KMS-11 (cell line): ENCODE measurements around the gene FAM163A.
A peak's percentile ranks its signal among the peaks of the same experiment; 100 is the strongest.

Source experiments
- H2AFZ ChIP-seq: fragments of 200-600 bp; sonication (generic); 2 replicates; pipeline ENCODE4 v1.6.1; 2016; ENCODE audit warnings: antibody characterized with exemption, mixed run types, low read depth
- H3K27ac ChIP-seq: fragments of 200-600 bp; sonication (generic); 2 replicates; pipeline ENCODE4 v1.6.1; 2016; ENCODE audit warnings: mild to moderate bottlenecking, mixed run types
- H3K27me3 ChIP-seq: fragments of 200-600 bp; sonication (generic); 2 replicates; pipeline ENCODE4 v1.6.1; 2017; ENCODE audit warnings: mild to moderate bottlenecking, low read depth, mixed run types, moderate library complexity; ENCODE audit not compliant: insufficient read depth
- H3K36me3 ChIP-seq: fragments of 200-600 bp; sonication (generic); 2 replicates; pipeline ENCODE4 v1.6.1; 2017; ENCODE audit warnings: mild to moderate bottlenecking, mixed run types; ENCODE audit not compliant: insufficient read depth
- H3K4me1 ChIP-seq: fragments of 200-600 bp; sonication (generic); 2 replicates; pipeline ENCODE4 v1.6.1; 2016; ENCODE audit warnings: mild to moderate bottlenecking, low read depth, mixed run types; ENCODE audit not compliant: poor library complexity, severe bottlenecking
- H3K4me2 ChIP-seq: fragments of 200-600 bp; sonication (generic); 2 replicates; pipeline ENCODE4 v1.7.0; 2016; ENCODE audit warnings: mild to moderate bottlenecking, mixed run types
- H3K4me3 ChIP-seq: fragments of 200-600 bp; sonication (generic); IDR thresholded peaks from 2 replicates; pipeline ENCODE4 v1.6.1; 2017; ENCODE audit warnings: low read depth, low read length, mixed read lengths; ENCODE audit not compliant: insufficient read depth
- H3K79me2 ChIP-seq: fragments of 200-600 bp; sonication (generic); 2 replicates; pipeline ENCODE4 v1.6.1; 2016; ENCODE audit warnings: low read depth, mixed run types; ENCODE audit not compliant: insufficient read depth
- H3K9ac ChIP-seq: fragments of 200-600 bp; sonication (generic); 2 replicates; pipeline ENCODE4 v1.6.1; 2016; ENCODE audit warnings: mild to moderate bottlenecking, mixed run types
- H4K20me1 ChIP-seq: fragments of 200-600 bp; sonication (generic); 2 replicates; pipeline ENCODE4 v1.6.1; 2016; ENCODE audit warnings: mild to moderate bottlenecking, mixed run types; ENCODE audit not compliant: insufficient read depth
- CTCF ChIP-seq: fragments of 200-600 bp; sonication (generic); conservative IDR thresholded peaks from 2 replicates; pipeline ENCODE4 v1.6.1; 2017; ENCODE audit warnings: low read depth, mild to moderate bottlenecking, antibody characterized with exemption, low read length, moderate library complexity, mixed read lengths

FAM163A gene

GRCh38 chr1:179813626-179814545 lies 70.8 kb downstream of the FAM163A start:
- TF ChIP-seq CTCF, result no peak
- H3K27ac ChIP-seq, result no peak overlapping the region
- no peaks in the 10 kb centered on the region for H3K79me2 ChIP-seq
- no peaks in the 10 kb centered on the region for H3K27me3 ChIP-seq
- no peaks in the 10 kb centered on the region for H4K20me1 ChIP-seq
- no peaks in the 10 kb centered on the region for H3K36me3 ChIP-seq
- H3K9ac ChIP-seq, result no peak overlapping the region
- no peak overlapping the region for H3K4me2 ChIP-seq
- peaks cover 5% of the 10 kb centered on the region for H3K4me1 ChIP-seq
- H3K4me3 ChIP-seq, result no peak overlapping the region
- H2AFZ ChIP-seq, result peak overlapping the region; percentile 81

DNA sequence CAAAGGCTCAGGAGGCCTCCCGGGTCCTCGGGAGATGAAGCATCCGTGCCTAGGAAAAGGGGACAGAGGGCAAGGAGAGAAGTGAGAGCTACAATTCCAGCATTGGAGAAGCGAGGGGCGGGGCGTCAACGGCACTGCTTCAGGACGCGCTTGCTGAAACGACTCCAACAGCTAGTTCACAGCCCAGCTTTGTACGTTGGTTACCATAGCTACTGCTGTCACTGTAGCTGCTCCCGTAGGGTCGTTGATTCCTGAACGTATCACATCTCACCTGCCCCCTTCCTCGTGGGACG lies 71.4 kb downstream of the FAM163A start:
- H3K4me2 ChIP-seq, result peak overlapping the region; percentile 58; the same call in 1 of the 2 replicates
- no peaks in the 10 kb centered on the region for H4K20me1 ChIP-seq
- peak overlapping the region; percentile 81 for H2AFZ ChIP-seq
- peaks cover 5% of the 10 kb centered on the region for H3K4me1 ChIP-seq
- no peak overlapping the region for H3K27ac ChIP-seq
- no peak overlapping the region for H3K4me3 ChIP-seq
- no peak overlapping the region; the same call in 1 of the 2 replicates for H3K9ac ChIP-seq
- no peak for TF ChIP-seq CTCF
- H3K36me3 ChIP-seq, result no peaks in the 10 kb centered on the region
- H3K79me2 ChIP-seq, result no peaks in the 10 kb centered on the region
- no peaks in the 10 kb centered on the region for H3K27me3 ChIP-seq

DNA sequence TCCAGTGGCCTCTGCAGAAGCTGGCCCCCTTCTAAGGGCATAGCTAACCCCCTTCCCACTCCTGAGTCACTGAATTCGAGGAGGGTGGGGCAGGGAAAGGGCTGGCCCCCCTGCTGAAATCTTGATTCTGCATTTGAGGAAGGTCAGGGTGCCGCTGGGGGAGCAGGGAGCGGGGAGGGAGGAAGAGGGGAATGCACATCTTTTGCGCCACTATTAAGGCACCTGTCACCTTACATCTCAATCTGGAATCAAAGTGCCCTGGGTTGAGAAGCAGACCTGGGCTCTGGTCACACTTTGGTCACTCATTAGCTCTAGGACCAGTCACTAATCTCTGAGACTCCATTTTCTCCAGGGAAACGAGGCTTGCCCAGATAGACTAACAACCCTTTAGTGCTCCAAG lies 72.5 kb downstream of the FAM163A start:
- no peaks in the 10 kb centered on the region for H3K27me3 ChIP-seq
- no peak for TF ChIP-seq CTCF
- H2AFZ ChIP-seq, result peak overlapping the region; percentile 81
- no peaks in the 10 kb centered on the region for H3K36me3 ChIP-seq
- H3K27ac ChIP-seq, result no peak overlapping the region
- H4K20me1 ChIP-seq, result no peaks in the 10 kb centered on the region
- no peaks in the 10 kb centered on the region for H3K79me2 ChIP-seq
- H3K4me3 ChIP-seq, result no peak overlapping the region
- H3K9ac ChIP-seq, result no peak overlapping the region; the same call in 1 of the 2 replicates
- H3K4me1 ChIP-seq, result peaks cover 12% of the 10 kb centered on the region
- peak overlapping the region; percentile 58 for H3K4me2 ChIP-seq

GRCh38 chr1:179816196-179816960 lies 73.3 kb downstream of the FAM163A start:
- H2AFZ ChIP-seq, result peak overlapping the region; percentile 81; the same call in 1 of the 2 replicates
- no peak overlapping the region for H3K27ac ChIP-seq
- no peaks in the 10 kb centered on the region for H3K36me3 ChIP-seq
- TF ChIP-seq CTCF, result no peak
- no peaks in the 10 kb centered on the region for H3K27me3 ChIP-seq
- H4K20me1 ChIP-seq, result no peaks in the 10 kb centered on the region
- H3K4me2 ChIP-seq, result no peak overlapping the region
- no peak overlapping the region for H3K4me3 ChIP-seq
- H3K4me1 ChIP-seq, result peaks cover 20% of the 10 kb centered on the region
- no peaks in the 10 kb centered on the region for H3K79me2 ChIP-seq
- no peak overlapping the region for H3K9ac ChIP-seq
